K562 (cell line): ENCODE data around the gene ARID3C. TPM values are rescaled to one million over a fixed set of nuclear protein-coding genes. Genes with fewer than 3 reads are reported as not detected.

ENCODE experiments used
- CSDE1 ChIP-seq, 2 experiments: fragments of 450-650 bp; IDR thresholded peaks; 2 replicates each; pipeline ENCODE4 v1.6.1; 2016; ENCODE audit warnings: mild to moderate bottlenecking in 1 of 2
- ETV1 ChIP-seq: fragments of 450-650 bp; conservative IDR thresholded peaks from 2 replicates; pipeline ENCODE4 v1.6.1; 2016; ENCODE audit warnings: missing genetic modification characterization, control low read depth, low read depth, missing compliant biosample characterization
- HEY1 ChIP-seq: fragments of 250-450 bp; sonication (Bioruptor Pico); IDR thresholded peaks from 2 replicates; pipeline ENCODE4 v1.5.0; 2020; ENCODE audit warnings: mild to moderate bottlenecking, moderate library complexity, borderline replicate concordance
- MED1 ChIP-seq: sonication (generic); formaldehyde crosslinking; IDR thresholded peaks from 2 replicates; pipeline ENCODE4 v1.8.1; 2023; ENCODE audit warnings: missing genetic modification reagents, borderline replicate concordance
- MIER1 ChIP-seq: fragments of 450-650 bp; IDR thresholded peaks from 2 replicates; pipeline ENCODE4 v1.6.1; 2016; ENCODE audit warnings: antibody characterized with exemption, mild to moderate bottlenecking, low read depth
- NCOA4 ChIP-seq: fragments of 450-650 bp; IDR thresholded peaks from 2 replicates; pipeline ENCODE4 v1.6.1; 2018; ENCODE audit warnings: mild to moderate bottlenecking; ENCODE audit not compliant: partially characterized antibody
- NELFE ChIP-seq: IDR thresholded peaks from 2 replicates; pipeline ENCODE4 v1.6.1; 2011; ENCODE audit warnings: mild to moderate bottlenecking; ENCODE audit not compliant: insufficient read depth, insufficient read length
- SRSF3 ChIP-seq: fragments of 200-400 bp; formaldehyde crosslinking; IDR thresholded peaks from 2 replicates; pipeline ENCODE4 v1.6.1; 2016; ENCODE audit warnings: mild to moderate bottlenecking, low read length, moderate library complexity; ENCODE audit not compliant: insufficient read depth
- TARDBP ChIP-seq: fragments of 450-650 bp; IDR thresholded peaks from 2 replicates; pipeline ENCODE4 v1.6.1; 2016
- U2AF2 ChIP-seq: fragments of 200-400 bp; formaldehyde crosslinking; optimal IDR thresholded peaks from 2 replicates; pipeline ENCODE3; 2017; ENCODE audit warnings: low read depth, mild to moderate bottlenecking, low read length
- ZNF778 ChIP-seq: fragments of 450-650 bp; formaldehyde crosslinking; IDR thresholded peaks from 2 replicates; pipeline ENCODE4 v1.4.0; 2020; ENCODE audit warnings: mild to moderate bottlenecking, moderate library complexity
- ZNF780A ChIP-seq: fragments of 250-450 bp; sonication (Bioruptor Pico); IDR thresholded peaks from 2 replicates; pipeline ENCODE4 v1.5.0; 2021; ENCODE audit warnings: mild to moderate bottlenecking
- polyA plus RNA-seq, 8 experiments: library from polyadenylated mRNA; depleted of rRNA in 4 of 8; stranded (reverse) in 5 of 8; unstranded in 3 of 8; fragments of >200 nt; fragmentation: Nextera tagmentation in 2 of 8; fragmentation: Illumina TruSeq in 1 of 8; extraction: Ambion mirVana in 2 of 8; extraction: Trizol in 1 of 8; gene quantifications; 2 replicates each; pipeline versions ENCODE4 v1.2.1 to v1.2.3, GENCODE V29; 2011 to 2014; ENCODE audit warnings: inconsistent platforms in 1 of 8, missing spikeins in 1 of 8
- total RNA-seq, 7 experiments: library from RNA; depleted of rRNA in 6 of 7; stranded (reverse); fragments of >200 nt in 6 of 7; fragmentation: Illumina TruSeq in 2 of 7; extraction: Trizol in 2 of 7; gene quantifications; 2 replicates each; pipeline versions ENCODE4 v1.2.1 to v1.2.3, GENCODE V29; 2011 to 2021; ENCODE audit warnings: low replicate concordance in 1 of 7
- TF ChIP-seq, protein P1 (sequence below): sonication (generic); formaldehyde crosslinking; IDR thresholded peaks from 2 replicates; pipeline ENCODE4 v1.8.0; 2022; ENCODE audit warnings: mild to moderate bottlenecking, missing genetic modification reagents
- TF ChIP-seq, protein P2 (sequence below): fragments of 450-650 bp; formaldehyde crosslinking; IDR thresholded peaks from 2 replicates; pipeline ENCODE4 v1.4.0; 2020; ENCODE audit warnings: mild to moderate bottlenecking, mixed read lengths
- TF ChIP-seq, protein P3 (sequence below): fragments of 150-350 bp; conservative IDR thresholded peaks from 2 replicates; pipeline ENCODE4 v1.6.1; 2014; ENCODE audit warnings: low read length
- TF ChIP-seq, protein P4 (sequence below): sonication (generic); formaldehyde crosslinking; IDR thresholded peaks from 2 replicates; pipeline ENCODE4 v1.8.0; 2022; ENCODE audit warnings: mild to moderate bottlenecking, missing genetic modification reagents

ARID3C gene
- total and polyA plus RNA-seq, 9 of the 15 experiments (the other 6 are each of a cell fraction or from before 2014, with no cell fraction given), result not detected

DNA sequence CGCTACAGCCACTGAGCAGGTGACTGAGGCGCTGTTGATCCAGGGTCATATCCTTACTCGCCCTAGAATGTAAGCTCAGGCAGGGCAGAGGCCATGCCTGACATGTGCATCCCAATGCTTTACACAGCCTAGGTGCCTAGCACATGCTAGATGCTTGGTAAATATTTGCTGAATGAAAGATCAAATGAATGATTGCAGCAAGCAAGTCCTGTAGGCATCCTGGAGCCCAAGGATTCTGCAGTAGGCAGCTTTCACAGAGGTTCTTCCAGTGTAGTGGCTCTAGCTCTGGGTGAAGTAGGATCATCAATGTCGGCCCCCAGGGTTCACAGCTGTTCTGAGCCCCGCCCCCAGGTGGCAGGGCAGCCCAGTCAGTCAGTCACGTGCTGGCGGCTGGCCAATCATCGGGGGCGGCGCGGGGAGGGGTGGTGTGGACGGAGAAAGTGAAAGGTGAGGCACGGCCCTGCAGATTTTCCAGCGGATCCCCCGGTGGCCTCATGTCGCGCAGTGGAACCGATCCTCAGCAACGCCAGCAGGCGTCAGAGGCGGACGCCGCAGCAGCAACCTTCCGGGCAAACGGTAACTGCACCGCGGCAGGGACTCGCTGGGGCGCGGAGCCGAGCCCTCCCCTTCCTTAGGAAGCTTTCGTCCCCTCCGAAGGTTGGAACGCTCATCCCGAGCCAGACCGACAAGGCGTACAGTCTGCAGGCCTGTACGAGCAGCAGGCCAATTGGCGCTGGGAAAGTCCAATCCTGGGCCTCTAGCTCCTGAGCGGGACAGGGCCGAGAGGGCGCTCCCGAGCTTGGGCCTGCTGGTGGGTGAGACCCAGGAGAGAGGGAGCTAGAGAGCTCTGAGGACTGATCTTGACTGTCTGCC lies 17.6 kb upstream of the ARID3C start, which contains the start of gene GALT (continued):
- TF ChIP-seq, protein P1, sequence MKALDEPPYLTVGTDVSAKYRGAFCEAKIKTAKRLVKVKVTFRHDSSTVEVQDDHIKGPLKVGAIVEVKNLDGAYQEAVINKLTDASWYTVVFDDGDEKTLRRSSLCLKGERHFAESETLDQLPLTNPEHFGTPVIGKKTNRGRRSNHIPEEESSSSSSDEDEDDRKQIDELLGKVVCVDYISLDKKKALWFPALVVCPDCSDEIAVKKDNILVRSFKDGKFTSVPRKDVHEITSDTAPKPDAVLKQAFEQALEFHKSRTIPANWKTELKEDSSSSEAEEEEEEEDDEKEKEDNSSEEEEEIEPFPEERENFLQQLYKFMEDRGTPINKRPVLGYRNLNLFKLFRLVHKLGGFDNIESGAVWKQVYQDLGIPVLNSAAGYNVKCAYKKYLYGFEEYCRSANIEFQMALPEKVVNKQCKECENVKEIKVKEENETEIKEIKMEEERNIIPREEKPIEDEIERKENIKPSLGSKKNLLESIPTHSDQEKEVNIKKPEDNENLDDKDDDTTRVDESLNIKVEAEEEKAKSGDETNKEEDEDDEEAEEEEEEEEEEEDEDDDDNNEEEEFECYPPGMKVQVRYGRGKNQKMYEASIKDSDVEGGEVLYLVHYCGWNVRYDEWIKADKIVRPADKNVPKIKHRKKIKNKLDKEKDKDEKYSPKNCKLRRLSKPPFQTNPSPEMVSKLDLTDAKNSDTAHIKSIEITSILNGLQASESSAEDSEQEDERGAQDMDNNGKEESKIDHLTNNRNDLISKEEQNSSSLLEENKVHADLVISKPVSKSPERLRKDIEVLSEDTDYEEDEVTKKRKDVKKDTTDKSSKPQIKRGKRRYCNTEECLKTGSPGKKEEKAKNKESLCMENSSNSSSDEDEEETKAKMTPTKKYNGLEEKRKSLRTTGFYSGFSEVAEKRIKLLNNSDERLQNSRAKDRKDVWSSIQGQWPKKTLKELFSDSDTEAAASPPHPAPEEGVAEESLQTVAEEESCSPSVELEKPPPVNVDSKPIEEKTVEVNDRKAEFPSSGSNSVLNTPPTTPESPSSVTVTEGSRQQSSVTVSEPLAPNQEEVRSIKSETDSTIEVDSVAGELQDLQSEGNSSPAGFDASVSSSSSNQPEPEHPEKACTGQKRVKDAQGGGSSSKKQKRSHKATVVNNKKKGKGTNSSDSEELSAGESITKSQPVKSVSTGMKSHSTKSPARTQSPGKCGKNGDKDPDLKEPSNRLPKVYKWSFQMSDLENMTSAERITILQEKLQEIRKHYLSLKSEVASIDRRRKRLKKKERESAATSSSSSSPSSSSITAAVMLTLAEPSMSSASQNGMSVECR (CRISPR knock-in tag), result peak; percentile 36
- TF ChIP-seq, protein P2, sequence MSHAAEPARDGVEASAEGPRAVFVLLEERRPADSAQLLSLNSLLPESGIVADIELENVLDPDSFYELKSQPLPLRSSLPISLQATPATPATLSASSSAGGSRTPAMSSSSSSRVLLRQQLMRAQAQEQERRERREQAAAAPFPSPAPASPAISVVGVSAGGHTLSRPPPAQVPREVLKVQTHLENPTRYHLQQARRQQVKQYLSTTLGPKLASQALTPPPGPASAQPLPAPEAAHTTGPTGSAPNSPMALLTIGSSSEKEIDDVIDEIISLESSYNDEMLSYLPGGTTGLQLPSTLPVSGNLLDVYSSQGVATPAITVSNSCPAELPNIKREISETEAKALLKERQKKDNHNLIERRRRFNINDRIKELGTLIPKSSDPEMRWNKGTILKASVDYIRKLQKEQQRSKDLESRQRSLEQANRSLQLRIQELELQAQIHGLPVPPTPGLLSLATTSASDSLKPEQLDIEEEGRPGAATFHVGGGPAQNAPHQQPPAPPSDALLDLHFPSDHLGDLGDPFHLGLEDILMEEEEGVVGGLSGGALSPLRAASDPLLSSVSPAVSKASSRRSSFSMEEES (CRISPR knock-in tag), result peak; percentile 93
- TF ChIP-seq ZNF778 (CRISPR knock-in tag), result no peak
- TF ChIP-seq, protein P3, sequence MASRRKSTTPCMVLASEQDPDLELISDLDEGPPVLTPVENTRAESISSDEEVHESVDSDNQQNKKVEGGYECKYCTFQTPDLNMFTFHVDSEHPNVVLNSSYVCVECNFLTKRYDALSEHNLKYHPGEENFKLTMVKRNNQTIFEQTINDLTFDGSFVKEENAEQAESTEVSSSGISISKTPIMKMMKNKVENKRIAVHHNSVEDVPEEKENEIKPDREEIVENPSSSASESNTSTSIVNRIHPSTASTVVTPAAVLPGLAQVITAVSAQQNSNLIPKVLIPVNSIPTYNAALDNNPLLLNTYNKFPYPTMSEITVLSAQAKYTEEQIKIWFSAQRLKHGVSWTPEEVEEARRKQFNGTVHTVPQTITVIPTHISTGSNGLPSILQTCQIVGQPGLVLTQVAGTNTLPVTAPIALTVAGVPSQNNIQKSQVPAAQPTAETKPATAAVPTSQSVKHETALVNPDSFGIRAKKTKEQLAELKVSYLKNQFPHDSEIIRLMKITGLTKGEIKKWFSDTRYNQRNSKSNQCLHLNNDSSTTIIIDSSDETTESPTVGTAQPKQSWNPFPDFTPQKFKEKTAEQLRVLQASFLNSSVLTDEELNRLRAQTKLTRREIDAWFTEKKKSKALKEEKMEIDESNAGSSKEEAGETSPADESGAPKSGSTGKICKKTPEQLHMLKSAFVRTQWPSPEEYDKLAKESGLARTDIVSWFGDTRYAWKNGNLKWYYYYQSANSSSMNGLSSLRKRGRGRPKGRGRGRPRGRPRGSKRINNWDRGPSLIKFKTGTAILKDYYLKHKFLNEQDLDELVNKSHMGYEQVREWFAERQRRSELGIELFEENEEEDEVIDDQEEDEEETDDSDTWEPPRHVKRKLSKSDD, result no peak
- TF ChIP-seq SRSF3, result no peak
- TF ChIP-seq ZNF780A (CRISPR knock-in tag), result no peak
- no peak for TF ChIP-seq MED1
- no peak for TF ChIP-seq CSDE1 (IDR thresholded peaks at IDR 0.05)
- TF ChIP-seq TARDBP, result peak; percentile 72; the same call in 1 of the 2 replicates
- TF ChIP-seq, protein P4, sequence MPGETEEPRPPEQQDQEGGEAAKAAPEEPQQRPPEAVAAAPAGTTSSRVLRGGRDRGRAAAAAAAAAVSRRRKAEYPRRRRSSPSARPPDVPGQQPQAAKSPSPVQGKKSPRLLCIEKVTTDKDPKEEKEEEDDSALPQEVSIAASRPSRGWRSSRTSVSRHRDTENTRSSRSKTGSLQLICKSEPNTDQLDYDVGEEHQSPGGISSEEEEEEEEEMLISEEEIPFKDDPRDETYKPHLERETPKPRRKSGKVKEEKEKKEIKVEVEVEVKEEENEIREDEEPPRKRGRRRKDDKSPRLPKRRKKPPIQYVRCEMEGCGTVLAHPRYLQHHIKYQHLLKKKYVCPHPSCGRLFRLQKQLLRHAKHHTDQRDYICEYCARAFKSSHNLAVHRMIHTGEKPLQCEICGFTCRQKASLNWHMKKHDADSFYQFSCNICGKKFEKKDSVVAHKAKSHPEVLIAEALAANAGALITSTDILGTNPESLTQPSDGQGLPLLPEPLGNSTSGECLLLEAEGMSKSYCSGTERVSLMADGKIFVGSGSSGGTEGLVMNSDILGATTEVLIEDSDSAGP, result peak; percentile 65; the same call in 1 of the 2 replicates
- TF ChIP-seq NCOA4, result no peak
- TF ChIP-seq ETV1 (tag), result peak; percentile 46; the same call in 1 of the 2 replicates
- TF ChIP-seq MIER1, result no peak
- TF ChIP-seq U2AF2, result no peak
- TF ChIP-seq HEY1 (CRISPR knock-in tag), result no peak
- no peak for TF ChIP-seq NELFE
